Measurements from ENCODE around the gene HHIPL1. TPM values are rescaled to one million over a fixed set of nuclear protein-coding genes. Genes with fewer than 3 reads are reported as not detected.
"Not testable (repeated sequence)": the region's sequence is repeated elsewhere in the genome, so short reads cannot be mapped to it uniquely, and the experiment has no call there.

Gene HHIPL1
- total RNA-seq, 3 donors from 2014 or later = 0.26 to 3.2 (median 1.1) TPM

- no peak overlapping the region for H3K4me3 ChIP-seq
- intact Hi-C loops (cut with DNase I, micrococcal nuclease) = no loop called here
Observed at GRCh38 chr14:99660006-99660566, 15.2 kb downstream of the HHIPL1 start.

GRCh38 chr14:99660794-99661193, 15.9 kb downstream of the HHIPL1 start:
- no peak for TF ChIP-seq CTCF (IDR thresholded peaks at IDR 0.05)
- Histone ChIP-seq H3K4me1 (ENCODE audit: low read depth) (no peaks in the 10 kb centered on the region), H3K36me3 (ENCODE audit: low read depth) (no peaks in the 10 kb centered on the region), H3K4me3 (no peak overlapping the region), H3K9me3 (no peaks in the 10 kb centered on the region)
- no peak for DNase-seq
- intact Hi-C loops (cut with DNase I, micrococcal nuclease) = no loop called here
- no peak for ATAC-seq

More at GRCh38 chr14:99660006-99660566, 15.2 kb downstream of the HHIPL1 start:
- no peak for TF ChIP-seq CTCF (IDR thresholded peaks at IDR 0.05)
- DNase-seq = no peak
- ATAC-seq = no peak
- Histone ChIP-seq H3K4me1 (ENCODE audit: low read depth) (no peaks in the 10 kb centered on the region), H3K9me3 (no peaks in the 10 kb centered on the region), H3K36me3 (ENCODE audit: low read depth) (no peaks in the 10 kb centered on the region)

- H3K4me3 ChIP-seq; H3K9me3 ChIP-seq; DNase-seq; H3K4me1 ChIP-seq (ENCODE audit: low read depth); H3K36me3 ChIP-seq (ENCODE audit: low read depth); ATAC-seq; intact Hi-C loops (cut with DNase I, micrococcal nuclease): not testable (repeated sequence)
Observed at GRCh38 chr14:99661206-99661605, 16.3 kb downstream of the HHIPL1 start.

GRCh38 chr14:99662846-99663245, 17.9 kb downstream of the HHIPL1 start:
- intact Hi-C loops (cut with DNase I, micrococcal nuclease) = no loop called here
- H3K9me3 ChIP-seq = no peaks in the 10 kb centered on the region
- TF ChIP-seq CTCF (IDR thresholded peaks at IDR 0.05) = no peak
- DNase-seq (no peak), ATAC-seq (no peak)
- no peaks in the 10 kb centered on the region for H3K4me1 ChIP-seq (ENCODE audit: low read depth)
- no peaks in the 10 kb centered on the region for H3K36me3 ChIP-seq (ENCODE audit: low read depth)
- H3K4me3 ChIP-seq = no peak overlapping the region

- no peak for DNase-seq
- H3K36me3 ChIP-seq (ENCODE audit: low read depth) = no peaks in the 10 kb centered on the region
- no peaks in the 10 kb centered on the region for H3K9me3 ChIP-seq
- no peak for ATAC-seq
- intact Hi-C loops (cut with DNase I, micrococcal nuclease) = no loop called here
- TF ChIP-seq CTCF (IDR thresholded peaks at IDR 0.05) = no peak
- no peak overlapping the region for H3K4me3 ChIP-seq
- no peaks in the 10 kb centered on the region for H3K4me1 ChIP-seq (ENCODE audit: low read depth)
Observed at GRCh38 chr14:99663386-99664057, 18.6 kb downstream of the HHIPL1 start.

GRCh38 chr14:99664058-99664936, 19.4 kb downstream of the HHIPL1 start:
- TF ChIP-seq CTCF (IDR thresholded peaks at IDR 0.05) = no peak
- no peak overlapping the region for H3K4me3 ChIP-seq
- no peak for ATAC-seq
- intact Hi-C loops (cut with DNase I, micrococcal nuclease) = no loop called here
- no peaks in the 10 kb centered on the region for H3K9me3 ChIP-seq
- DNase-seq = no peak
- no peaks in the 10 kb centered on the region for H3K4me1 ChIP-seq (ENCODE audit: low read depth)
- H3K36me3 ChIP-seq (ENCODE audit: low read depth) = no peaks in the 10 kb centered on the region
